Stimulated activated CD4-positive, alpha-beta T cell treated with anti-CD3 and anti-CD28 coated beads, Interleukin-1b, Interleukin-23, amount 100 ng/mL, for 48 hours (primary cell): ENCODE data around the gene MST1R.
"Not testable (repeated sequence)": the region's sequence is repeated elsewhere in the genome, so short reads cannot be mapped to it uniquely, and the experiment has no call there.

ENCODE experiments used
- DNase-seq: peaks from one replicate; pipeline ENCODE4 v3.0.0-alpha.2; 2020

The MST1R gene

GRCh38 chr3:49911124-49911420 is 7.4 kb upstream of the MST1R start:
- DNase-seq, result no peak

GRCh38 chr3:49910409-49911123 is 6.9 kb upstream of the MST1R start:
- no peak for DNase-seq

- DNase-seq, result no peak
Observed at GRCh38 chr3:49908373-49909199, 4.9 kb upstream of the MST1R start.

GRCh38 chr3:49906073-49906743 is 2.5 kb upstream of the MST1R start:
- peak; percentile 43 for DNase-seq

- DNase-seq, result not testable (repeated sequence)
Observed at GRCh38 chr3:49904448-49904847, 775 bp upstream of the MST1R start.

- no peak for DNase-seq
Observed at GRCh38 chr3:49902511-49903345, 945 bp downstream of the MST1R start.

GRCh38 chr3:49901366-49902339 is 2.0 kb downstream of the MST1R start:
- no peak for DNase-seq

- DNase-seq, result no peak
Observed at GRCh38 chr3:49900491-49901153, 3.1 kb downstream of the MST1R start.

- no peak for DNase-seq
Observed at GRCh38 chr3:49899815-49900214, 3.9 kb downstream of the MST1R start.

GRCh38 chr3:49898991-49899390 is 4.7 kb downstream of the MST1R start:
- DNase-seq, result no peak

- DNase-seq, result no peak
Observed at GRCh38 chr3:49896345-49896744, 7.3 kb downstream of the MST1R start.

GRCh38 chr3:49895791-49896190 is 7.9 kb downstream of the MST1R start:
- no peak for DNase-seq

- DNase-seq, result no peak
Observed at GRCh38 chr3:49889296-49889695, 14.4 kb downstream of the MST1R start.

- no peak for DNase-seq
Observed at GRCh38 chr3:49886922-49887265, 16.8 kb downstream of the MST1R start.

- DNase-seq, result no peak
Observed at GRCh38 chr3:49883998-49884397, 19.7 kb downstream of the MST1R start.

GRCh38 chr3:49882166-49882565 is 21.5 kb downstream of the MST1R start:
- no peak for DNase-seq

- no peak for DNase-seq
Observed at GRCh38 chr3:49880581-49881315, 22.9 kb downstream of the MST1R start.

- no peak for DNase-seq
Observed at GRCh38 chr3:49879721-49880120, 24.0 kb downstream of the MST1R start.

- no peak for DNase-seq
Observed at GRCh38 chr3:49878686-49879085, 25.0 kb downstream of the MST1R start.

GRCh38 chr3:49877716-49878115 is 26.0 kb downstream of the MST1R start:
- no peak for DNase-seq

GRCh38 chr3:49876567-49876966 is 27.1 kb downstream of the MST1R start:
- no peak for DNase-seq
